HEK293 (cell line): ENCODE measurements around the gene L3HYPDH.

Source experiments
- CTCF ChIA-PET: fragments of 350-600 bp; formaldehyde crosslinking; extraction: SDS; loops from one replicate; lab custom pipeline; 2021; ENCODE audit warnings: antibody characterized with exemption; lab: Yijun Ruan, JAX
- POLR2A ChIA-PET: fragments of 300-600 bp; formaldehyde crosslinking; extraction: SDS; loops from one replicate; lab custom pipeline; 2020; ENCODE audit warnings: antibody characterized with exemption, inconsistent platforms; lab: Yijun Ruan, JAX
- H3K27ac ChIP-seq: fragments of 200-500 bp; sonication (Bioruptor generic); 2 replicates; pipeline ENCODE4 v1.5.1; 2014; ENCODE audit warnings: low read depth, low read length, control low read depth, inconsistent platforms; ENCODE audit errors: extremely low read depth
- H3K36me3 ChIP-seq, 2 experiments: fragments of 200-500 bp in 1 of 2; sonication (Bioruptor generic) in 1 of 2; 1 replicate in 1 of 2; 2 replicates in 1 of 2; pipeline ENCODE4 v1.5.1; 2014 to 2017; ENCODE audit warnings: inconsistent platforms in 2 of 2, low read length in 2 of 2; ENCODE audit not compliant: control insufficient read depth in 2 of 2, insufficient read depth in 1 of 2
- H3K4me1 ChIP-seq: fragments of 200-500 bp; sonication (Bioruptor generic); 2 replicates; pipeline ENCODE4 v1.5.1; 2014; ENCODE audit warnings: mild to moderate bottlenecking, low read length, inconsistent platforms; ENCODE audit not compliant: control insufficient read depth, insufficient read depth
- H3K4me3 ChIP-seq: 2 replicates; pipeline ENCODE4 v1.5.1; 2011; ENCODE audit warnings: low read depth, mild to moderate bottlenecking, control low read depth, low read length, moderate library complexity
- H3K9me3 ChIP-seq: fragments of 200-500 bp; sonication (Bioruptor generic); 2 replicates; pipeline ENCODE4 v1.5.1; 2014; ENCODE audit warnings: low read depth, low read length, inconsistent platforms; ENCODE audit not compliant: control insufficient read depth, insufficient read depth
- CTCF ChIP-seq: fragments of 450-650 bp; formaldehyde crosslinking; IDR thresholded peaks from 2 replicates; pipeline ENCODE4 v1.5.1; 2016; ENCODE audit warnings: missing biosample characterization, missing genetic modification characterization
- HOXD13 ChIP-seq: sonication (generic); formaldehyde crosslinking; IDR thresholded peaks from 2 replicates; pipeline ENCODE4 v1.8.0; 2022; ENCODE audit warnings: missing genetic modification reagents, borderline replicate concordance
- INSM2 ChIP-seq: fragments of 450-650 bp; formaldehyde crosslinking; IDR thresholded peaks from 2 replicates; pipeline ENCODE4 v1.5.1; 2016; ENCODE audit warnings: missing biosample characterization, missing genetic modification characterization
- KLF1 ChIP-seq: fragments of 450-650 bp; formaldehyde crosslinking; IDR thresholded peaks from 2 replicates; pipeline ENCODE4 v1.5.1; 2016; ENCODE audit warnings: missing biosample characterization, missing genetic modification characterization
- KLF17 ChIP-seq: fragments of 450-650 bp; formaldehyde crosslinking; IDR thresholded peaks from 2 replicates; pipeline ENCODE4 v1.5.1; 2016; ENCODE audit warnings: missing biosample characterization, missing genetic modification characterization
- KLF7 ChIP-seq: fragments of 450-650 bp; formaldehyde crosslinking; IDR thresholded peaks from 2 replicates; pipeline ENCODE4 v1.5.1; 2016; ENCODE audit warnings: missing biosample characterization, missing genetic modification characterization, borderline replicate concordance
- PATZ1 ChIP-seq: fragments of 450-650 bp; formaldehyde crosslinking; IDR thresholded peaks from 2 replicates; pipeline ENCODE4 v1.5.1; 2016; ENCODE audit warnings: missing biosample characterization, missing genetic modification characterization
- PBX3 ChIP-seq: sonication (generic); formaldehyde crosslinking; IDR thresholded peaks from 2 replicates; pipeline ENCODE4 v1.8.1; 2022; ENCODE audit warnings: mild to moderate bottlenecking, moderate library complexity, missing genetic modification reagents
- SALL2 ChIP-seq: fragments of 450-650 bp; formaldehyde crosslinking; IDR thresholded peaks from 2 replicates; pipeline ENCODE4 v1.5.0; 2017; ENCODE audit warnings: missing biosample characterization, mild to moderate bottlenecking, missing genetic modification characterization, borderline replicate concordance
- TRIM28 ChIP-seq: IDR thresholded peaks from 2 replicates; pipeline ENCODE4 v1.6.1; 2011; ENCODE audit warnings: low read length, control low read depth, borderline replicate concordance
- ZBTB49 ChIP-seq: fragments of 450-650 bp; formaldehyde crosslinking; IDR thresholded peaks from 2 replicates; pipeline ENCODE4 v1.5.1; 2016; ENCODE audit warnings: missing biosample characterization, missing genetic modification characterization, low read depth
- ZIC2 ChIP-seq: fragments of 450-650 bp; formaldehyde crosslinking; IDR thresholded peaks from 2 replicates; pipeline ENCODE4 v1.5.1; 2016; ENCODE audit warnings: missing biosample characterization, missing genetic modification characterization
- ZNF114 ChIP-seq: fragments of 450-650 bp; formaldehyde crosslinking; IDR thresholded peaks from 2 replicates; pipeline ENCODE4 v1.5.0; 2017; ENCODE audit warnings: missing biosample characterization, missing genetic modification characterization
- ZNF184 ChIP-seq: fragments of 450-650 bp; IDR thresholded peaks from 2 replicates; pipeline ENCODE4 v1.5.1; 2018; ENCODE audit warnings: missing biosample characterization, mild to moderate bottlenecking, missing genetic modification characterization
- ZNF274 ChIP-seq, 2 experiments: fragments of 200-500 bp in 1 of 2; fragments of 450-650 bp in 1 of 2; sonication (Bioruptor generic) in 1 of 2; formaldehyde crosslinking in 1 of 2; IDR thresholded peaks; 2 replicates each; pipeline versions ENCODE4 v1.5.1 to v1.6.1; 2014 to 2016; ENCODE audit warnings: borderline replicate concordance in 1 of 2, inconsistent platforms in 1 of 2, low read length in 1 of 2, missing biosample characterization in 1 of 2, missing genetic modification characterization in 1 of 2
- ZNF391 ChIP-seq: fragments of 450-650 bp; formaldehyde crosslinking; IDR thresholded peaks from 2 replicates; pipeline ENCODE4 v1.5.1; 2016; ENCODE audit warnings: low read depth, missing biosample characterization, missing genetic modification characterization, borderline replicate concordance

The L3HYPDH gene

GRCh38 chr14:59511916-59512575 is 27.8 kb upstream of the L3HYPDH start (continued):
- TF ChIP-seq PATZ1 (tag by site-specific recombination) (no peak), ZNF184 (tag by site-specific recombination) (no peak), ZNF114 (tag by site-specific recombination) (no peak), KLF17 (tag by site-specific recombination) (no peak)

GRCh38 chr14:59510966-59511365 is 26.8 kb upstream of the L3HYPDH start:
- H3K27ac ChIP-seq: no peak overlapping the region
- H3K4me3 ChIP-seq: no peak overlapping the region
- ChIA-PET CTCF (interaction anchor here (0.6 to 6.9 kb wide), 6 partner anchors 16 to 387 kb away, joined by 3 to 208 read pairs (median 3); partner anchors contain the start of gene CCDC175), POLR2A (no interaction called here)
- no peaks in the 10 kb centered on the region for H3K9me3 ChIP-seq
- no peak for TF ChIP-seq ZNF274 (IDR thresholded peaks at IDR 0.05; ENCODE audit: low read length)
- no peak for TF ChIP-seq ZNF274 (tag by site-specific recombination; IDR thresholded peaks at IDR 0.05; ENCODE audit: borderline replicate concordance)
- no peak for TF ChIP-seq ZNF391 (tag by site-specific recombination)
- no peak for TF ChIP-seq ZIC2 (tag by site-specific recombination)
- TF ChIP-seq SALL2 (tag by site-specific recombination): no peak
- TF ChIP-seq KLF1 (tag by site-specific recombination): no peak
- no peak for TF ChIP-seq TRIM28
- no peak for TF ChIP-seq HOXD13 (CRISPR knock-in tag)
- no peak for TF ChIP-seq PATZ1 (tag by site-specific recombination)
- TF ChIP-seq CTCF (tag by site-specific recombination): no peak
- TF ChIP-seq KLF7 (tag by site-specific recombination): no peak
- TF ChIP-seq PBX3 (CRISPR knock-in tag): no peak
- TF ChIP-seq ZBTB49 (tag by site-specific recombination): no peak
- no peak for TF ChIP-seq INSM2 (tag by site-specific recombination)
- no peaks in the 10 kb centered on the region for H3K36me3 ChIP-seq
- H3K4me1 ChIP-seq: no peaks in the 10 kb centered on the region; the same call in 1 of the 2 replicates
